VCaP (cell line): ENCODE results near the gene TAF9B.
"Not testable (repeated sequence)": the region's sequence is repeated elsewhere in the genome, so short reads cannot be mapped to it uniquely, and the experiment has no call there.

Experiments used
- H3K27ac ChIP-seq: fragments of 450-650 bp; 2 replicates; pipeline ENCODE4 v1.5.1; 2017
- CTCF ChIP-seq: fragments of 450-650 bp; conservative IDR thresholded peaks from 2 replicates; pipeline ENCODE4 v1.5.1; 2017; ENCODE audit warnings: mild to moderate bottlenecking, moderate library complexity

Gene TAF9B

GRCh38 chrX:78139160-78140123 is at the start of gene TAF9B:
TAF9B (minus strand) TSS chrX:78139650; CDS start chrX:78139611, 39 bp downstream.
- no peak for TF ChIP-seq CTCF
- H3K27ac ChIP-seq = peak within 1 kb of the TSS; percentile 74

GRCh38 chrX:78182881-78183280 is 43.4 kb upstream of the TAF9B start:
- H3K27ac ChIP-seq = no peak overlapping the region
- no peak for TF ChIP-seq CTCF

GRCh38 chrX:78181307-78181706 is 41.9 kb upstream of the TAF9B start:
- no peak for TF ChIP-seq CTCF
- H3K27ac ChIP-seq = no peak overlapping the region

GRCh38 chrX:78168065-78168464 is 28.6 kb upstream of the TAF9B start:
- TF ChIP-seq CTCF = no peak
- H3K27ac ChIP-seq = no peak overlapping the region

- no peak for TF ChIP-seq CTCF
- H3K27ac ChIP-seq = peak overlapping the region; percentile 25; the same call in 1 of the 2 replicates
Observed at GRCh38 chrX:78165425-78165824, 26.0 kb upstream of the TAF9B start.

- H3K27ac ChIP-seq = not testable (repeated sequence)
Observed at GRCh38 chrX:78163175-78163574, 23.7 kb upstream of the TAF9B start.

GRCh38 chrX:78160711-78161110 is 21.3 kb upstream of the TAF9B start:
- H3K27ac ChIP-seq = not testable (repeated sequence)

- not testable (repeated sequence) for H3K27ac ChIP-seq
Observed at GRCh38 chrX:78157846-78158245, 18.4 kb upstream of the TAF9B start.

GRCh38 chrX:78157373-78157772 is 17.9 kb upstream of the TAF9B start:
- not testable (repeated sequence) for H3K27ac ChIP-seq

- not testable (repeated sequence) for H3K27ac ChIP-seq
Observed at GRCh38 chrX:78147002-78147540, 7.6 kb upstream of the TAF9B start.
